ENCODE measurements around the gene KATNBL1. TPM values are rescaled to one million over a fixed set of nuclear protein-coding genes. Genes with fewer than 3 reads are reported as not detected.

Gene KATNBL1
- total and polyA plus RNA-seq, 2 experiments from 2014 or later: 68.2 to 96.1 TPM

GRCh38 chr15:34223904-34224596, 14.2 kb upstream of the KATNBL1 start:
- peak overlapping the region; percentile 98 for H3K4me2 ChIP-seq
- ATAC-seq: peak; percentile 21

GRCh38 chr15:34217587-34218225, 7.8 kb upstream of the KATNBL1 start:
- Histone ChIP-seq H3K4me3 (no peak overlapping the region), H3K79me2 (replicated peaks; ENCODE audit: insufficient read depth) (no peaks in the 10 kb centered on the region), H3K27ac (ENCODE audit: low read depth) (no peak overlapping the region), H3F3A (replicated peaks; ENCODE audit: low read depth) (no peaks in the 10 kb centered on the region), H3K4me1 (ENCODE audit: insufficient read depth) (peaks cover 22% of the 10 kb centered on the region), H4K20me1 (replicated peaks; ENCODE audit: insufficient read depth) (no peaks in the 10 kb centered on the region), H3K4me2 (no peak overlapping the region), H3K9me2 (ENCODE audit: insufficient read depth) (no peaks in the 10 kb centered on the region), H3K27me3 (ENCODE audit: insufficient read depth) (no peaks in the 10 kb centered on the region), H3K36me3 (ENCODE audit: insufficient read depth) (no peaks in the 10 kb centered on the region), H2AFZ (no peak overlapping the region)
- DNase-seq (ENCODE audit: low spot score) (no peak), ATAC-seq (no peak)
- H3K9me3 Mint-ChIP-seq: no peaks in the 10 kb centered on the region
- no peak overlapping the region for H3K4me3 Mint-ChIP-seq
- H3K36me3 Mint-ChIP-seq (ENCODE audit: low read depth): no peaks in the 10 kb centered on the region
- H3K27me3 Mint-ChIP-seq (ENCODE audit: insufficient read depth, low read depth, poor library complexity): peaks cover 4% of the 10 kb centered on the region
- no peak overlapping the region for H3K27ac Mint-ChIP-seq
- peaks cover 32% of the 10 kb centered on the region for H3K4me1 Mint-ChIP-seq
- TF ChIP-seq EZH2 (IDR thresholded peaks at IDR 0.05; ENCODE audit: low read depth, unreplicated experiment) (no peak), POLR2AphosphoS5 (IDR thresholded peaks at IDR 0.05; ENCODE audit: low read depth) (no peak), STAT1 (IDR thresholded peaks at IDR 0.05; ENCODE audit: unreplicated experiment) (no peak), ZNF114 (CRISPR knock-in tag; IDR thresholded peaks at IDR 0.05) (no peak), ETS1 (IDR thresholded peaks at IDR 0.05) (no peak), JUNB (IDR thresholded peaks at IDR 0.05; ENCODE audit: unreplicated experiment) (no peak), REST (IDR thresholded peaks at IDR 0.05; ENCODE audit: unreplicated experiment) (no peak), ZNF331 (CRISPR knock-in tag; IDR thresholded peaks at IDR 0.05; ENCODE audit: low read depth) (no peak), NANOG (IDR thresholded peaks at IDR 0.05; ENCODE audit: borderline replicate concordance) (no peak)

More at GRCh38 chr15:34223904-34224596, 14.2 kb upstream of the KATNBL1 start:
- Histone ChIP-seq H3K36me3 (ENCODE audit: insufficient read depth) (0 out of 2 replicates have a peak, but pooled peaks cover 10% of the 10 kb centered on the region), H3K27ac (ENCODE audit: low read depth) (peak overlapping the region; percentile 97), H2AFZ (peak overlapping the region; percentile 40; the same call in 1 of the 2 replicates), H3K79me2 (replicated peaks; ENCODE audit: insufficient read depth) (peaks cover 25% of the 10 kb centered on the region), H3F3A (replicated peaks; ENCODE audit: low read depth) (0 out of 2 replicates have a peak, but pooled peaks cover 3% of the 10 kb centered on the region), H3K4me3 (peak overlapping the region; percentile 88), H3K4me1 (ENCODE audit: insufficient read depth) (peaks cover 8% of the 10 kb centered on the region; the same call in 1 of the 2 replicates), H3K27me3 (ENCODE audit: insufficient read depth) (no peaks in the 10 kb centered on the region), H3K9me2 (ENCODE audit: insufficient read depth) (no peaks in the 10 kb centered on the region), H4K20me1 (replicated peaks; ENCODE audit: insufficient read depth) (peaks cover 6% of the 10 kb centered on the region)
- TF ChIP-seq EZH2 (IDR thresholded peaks at IDR 0.05; ENCODE audit: low read depth, unreplicated experiment) (no peak), CTCF (conservative IDR thresholded peaks at IDR 0.05; ENCODE audit: low read depth in 2 of 2) (no peak), ETS1 (IDR thresholded peaks at IDR 0.05) (no peak), ZNF331 (CRISPR knock-in tag; IDR thresholded peaks at IDR 0.05; ENCODE audit: low read depth) (no peak)
- peak overlapping the region; percentile 99 for H3K27ac Mint-ChIP-seq
- H3K4me3 Mint-ChIP-seq: peak overlapping the region; percentile 91
- H3K9me3 Mint-ChIP-seq: peaks cover 3% of the 10 kb centered on the region; the same call in 1 of the 3 replicates
- peaks cover 18% of the 10 kb centered on the region for H3K36me3 Mint-ChIP-seq (ENCODE audit: low read depth)
- H3K27me3 Mint-ChIP-seq (ENCODE audit: insufficient read depth, low read depth, poor library complexity): peaks cover 7% of the 10 kb centered on the region
- H3K4me1 Mint-ChIP-seq: peaks cover 11% of the 10 kb centered on the region; the same call in 2 of the 3 replicates
- DNase-seq (ENCODE audit: low spot score): peak; percentile 19
